Esophagus muscularis mucosa (tissue), 4 donors: ENCODE data around the gene PCBP3.

Source experiments
- CTCF ChIP-seq, 3 experiments: fragments of 200-600 bp in 2 of 3; fragments of 450-650 bp in 1 of 3; sonication (generic) in 2 of 3; IDR thresholded peaks; one replicate each; pipeline ENCODE4 v1.5.1; 2017 to 2019; ENCODE audit warnings: antibody characterized with exemption in 3 of 3, mild to moderate bottlenecking in 2 of 3, moderate library complexity in 1 of 3
- EP300 ChIP-seq: sonication (generic); formaldehyde crosslinking; IDR thresholded peaks from one replicate; pipeline ENCODE4 v1.6.1; 2017; ENCODE audit warnings: antibody characterized with exemption
- POLR2A ChIP-seq: fragments of 450-650 bp; IDR thresholded peaks from one replicate; pipeline ENCODE4 v1.6.1; 2017; ENCODE audit warnings: antibody characterized with exemption, moderate library complexity, mild to moderate bottlenecking, low read depth

GRCh38 chr21:45918011-45918410 is 274.5 kb downstream of the PCBP3 start:
- no peak for TF ChIP-seq CTCF (IDR thresholded peaks at IDR 0.05)
- no peak for TF ChIP-seq POLR2A
- TF ChIP-seq EP300 = no peak
